Dermis blood vessel endothelial cell (primary cell): ENCODE measurements around the gene SPAG17. TPM values are rescaled to one million over a fixed set of nuclear protein-coding genes. Genes with fewer than 3 reads are reported as not detected.

ENCODE experiments used
- DNase-seq: peaks from one replicate; pipeline ENCODE4 v3.0.0; 2010
- total RNA-seq: library from RNA; depleted of rRNA; stranded (reverse); fragments of >200 nt; gene quantifications from 2 replicates; pipeline ENCODE4 v1.2.3, GENCODE V29; 2014

SPAG17 gene
- total RNA-seq, 1 donor from 2014 or later = 0.51 TPM

DNA sequence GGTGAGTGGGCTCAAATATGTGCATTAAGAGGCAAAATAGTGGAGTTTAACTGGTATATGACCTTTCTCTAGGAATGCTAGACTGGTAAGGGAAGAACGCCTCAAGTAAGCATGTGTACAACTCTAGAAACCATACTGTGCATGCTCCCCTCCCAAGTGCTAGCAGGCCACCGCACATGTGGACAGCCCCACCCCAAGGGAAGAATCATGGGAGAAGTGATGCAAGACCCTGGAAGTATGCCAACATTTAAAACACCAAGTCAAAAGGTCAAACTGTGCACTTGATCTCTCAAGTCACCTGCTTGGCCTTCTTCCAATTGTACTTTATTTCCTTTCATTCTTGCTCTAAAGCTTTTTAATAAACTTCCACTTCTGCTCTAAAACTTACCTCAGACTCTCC lies 135.0 kb downstream of the SPAG17 start:
- DNase-seq = no peak

DNA sequence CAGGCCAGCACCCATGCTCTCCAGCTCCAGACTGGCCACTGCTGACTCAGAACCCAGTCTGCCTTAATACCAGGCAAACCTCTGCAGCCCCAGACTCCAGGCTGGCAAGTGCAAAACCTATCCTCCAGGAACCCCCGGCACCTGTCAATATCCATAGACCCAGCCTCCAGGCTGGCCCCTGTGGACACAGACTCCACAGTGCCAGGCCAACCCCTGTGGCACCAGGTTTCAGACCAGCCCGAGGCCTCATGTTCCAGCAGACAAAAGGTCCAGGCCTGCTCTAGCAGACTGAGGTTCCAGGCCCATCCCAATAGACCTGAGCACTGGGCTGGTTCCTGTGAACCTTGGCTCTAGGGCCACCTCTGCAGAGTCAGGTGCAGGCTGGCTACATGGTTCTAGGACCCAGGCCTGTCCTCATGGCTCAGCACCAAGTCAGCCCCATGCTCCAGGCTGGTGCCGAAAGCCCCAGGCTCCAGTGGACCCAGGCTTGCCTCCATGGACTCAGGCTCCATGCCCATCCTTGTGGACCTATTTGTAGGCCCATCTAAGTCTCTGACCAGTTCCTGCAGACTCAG lies 137.3 kb downstream of the SPAG17 start:
- DNase-seq = no peak

- DNase-seq = no peak
These were observed 137.9 kb downstream of the SPAG17 start for GRCh38 chr1:118047006-118047649.

DNA sequence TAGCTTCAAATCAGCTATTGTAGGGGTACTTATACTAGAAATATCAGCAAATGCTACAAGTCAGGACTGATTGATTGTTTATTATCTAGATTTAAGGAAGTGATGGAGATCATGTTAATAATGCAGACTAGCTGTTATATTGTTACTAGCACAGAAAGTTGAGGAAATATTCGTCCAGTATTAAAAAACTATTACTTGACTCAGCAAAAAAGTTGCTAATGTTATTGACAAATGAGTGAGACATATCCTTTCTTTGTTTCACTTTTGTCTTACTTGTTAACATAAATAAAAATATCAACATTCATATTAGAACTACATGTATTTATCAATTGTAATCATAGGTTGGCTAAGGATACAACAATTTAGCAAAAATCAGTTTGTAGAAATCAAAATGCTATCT lies 141.4 kb downstream of the SPAG17 start:
- DNase-seq = no peak

DNA sequence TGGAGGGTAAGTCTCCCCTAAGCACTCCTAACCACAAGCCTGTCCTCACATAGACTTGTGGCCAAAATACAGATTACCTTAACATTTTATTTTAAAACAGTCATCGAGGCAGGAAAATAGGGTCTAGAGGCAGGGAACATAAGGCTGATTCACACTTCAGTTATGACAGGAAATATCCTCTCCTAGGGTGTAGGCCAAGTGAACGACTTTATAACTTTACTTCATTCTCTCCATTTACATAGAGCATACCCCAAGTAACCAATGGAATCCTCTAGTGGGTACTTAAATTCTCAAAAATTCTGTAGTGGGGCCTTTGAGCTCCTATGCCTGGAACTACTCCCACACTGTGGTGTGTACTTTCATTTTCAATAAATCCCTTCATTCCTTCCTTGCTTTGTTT lies 142.5 kb downstream of the SPAG17 start:
- DNase-seq = no peak

DNA sequence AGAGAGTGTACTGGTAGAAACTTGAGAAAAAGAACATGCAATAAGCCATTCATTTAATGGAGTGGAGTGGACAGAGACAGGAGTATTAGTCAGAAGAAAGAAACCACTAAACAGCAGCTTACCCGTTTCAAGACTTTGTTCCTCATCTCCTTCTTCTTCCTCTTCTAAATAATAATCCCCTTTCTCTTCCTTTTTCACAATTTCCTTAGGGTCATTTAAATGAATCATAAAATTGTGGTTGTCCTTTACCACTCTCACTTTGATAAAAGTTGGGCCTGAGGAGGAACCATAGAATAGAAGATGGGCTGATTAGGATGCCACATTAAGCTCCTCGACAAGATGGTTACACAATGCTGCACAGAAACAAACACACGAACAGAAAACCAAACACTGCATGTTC lies 145.9 kb downstream of the SPAG17 start:
- DNase-seq = no peak

- DNase-seq = no peak
These were observed 152.1 kb downstream of the SPAG17 start for GRCh38 chr1:118032883-118033282.

GRCh38 chr1:118028267-118028666 lies 156.8 kb downstream of the SPAG17 start:
- DNase-seq = no peak

DNA sequence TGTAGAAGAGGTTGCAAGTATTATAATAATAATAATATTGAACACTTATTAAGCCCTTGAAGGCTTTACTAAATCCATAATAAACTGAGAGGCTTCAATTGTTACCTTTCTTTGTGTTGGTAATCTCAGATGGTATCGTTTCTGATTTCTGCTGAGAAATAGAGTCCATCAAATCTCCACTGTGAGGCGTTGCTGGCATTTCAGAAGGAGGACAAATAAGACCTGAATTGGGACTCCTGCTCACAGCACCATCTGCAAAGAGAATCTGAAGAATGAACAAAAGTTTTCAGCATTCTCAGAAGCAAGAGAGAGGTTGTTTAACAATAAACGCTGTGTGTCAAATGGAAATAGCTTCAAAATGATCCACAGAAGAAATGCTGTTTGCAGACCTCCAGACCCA lies 161.8 kb downstream of the SPAG17 start:
- DNase-seq = no peak

DNA sequence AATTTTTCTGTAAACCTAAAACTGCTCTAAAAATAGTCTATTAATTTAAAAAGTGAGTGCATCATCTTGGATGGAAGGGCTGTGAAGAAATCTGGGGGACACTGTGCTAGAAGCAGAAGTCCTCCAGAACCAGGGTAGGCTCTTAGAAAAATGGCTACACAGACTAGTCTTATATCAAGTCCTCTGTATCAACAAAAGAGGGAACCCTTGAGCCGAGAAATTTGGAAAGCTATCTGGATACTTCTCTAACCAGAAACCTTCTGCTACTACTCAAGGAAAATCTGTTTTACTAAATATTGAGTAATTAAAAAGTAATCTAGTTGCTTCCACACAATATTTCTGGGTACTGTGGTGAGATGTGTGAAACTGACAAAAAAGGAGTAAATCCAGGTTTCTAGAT lies 163.4 kb downstream of the SPAG17 start:
- no peak for DNase-seq

GRCh38 chr1:118018060-118018459 lies 167.0 kb downstream of the SPAG17 start:
- no peak for DNase-seq

- no peak for DNase-seq
These were observed 171.1 kb downstream of the SPAG17 start for GRCh38 chr1:118013938-118014337.

DNA sequence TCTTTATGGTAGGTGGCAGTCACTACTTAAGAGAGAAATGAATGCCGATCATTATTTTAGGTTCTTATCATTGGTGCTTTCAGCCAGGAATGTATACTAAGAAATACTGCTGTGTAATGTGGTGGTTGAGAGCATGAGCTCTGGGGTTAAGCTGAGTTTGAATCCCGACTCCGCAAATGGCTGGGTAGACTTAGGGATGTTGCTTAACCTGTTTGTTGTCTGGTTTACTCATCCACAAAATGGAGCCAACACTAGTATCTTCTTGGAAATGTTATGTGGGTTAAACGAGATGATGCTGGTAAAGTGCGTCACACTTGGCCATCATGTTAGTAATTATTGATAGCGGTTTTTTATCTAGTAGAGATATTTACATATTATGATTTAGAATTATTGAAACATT lies 171.7 kb downstream of the SPAG17 start:
- DNase-seq = no peak

- no peak for DNase-seq
These were observed 172.4 kb downstream of the SPAG17 start for GRCh38 chr1:118012515-118013124.

- no peak for DNase-seq
These were observed 177.0 kb downstream of the SPAG17 start for GRCh38 chr1:118008011-118008410.

DNA sequence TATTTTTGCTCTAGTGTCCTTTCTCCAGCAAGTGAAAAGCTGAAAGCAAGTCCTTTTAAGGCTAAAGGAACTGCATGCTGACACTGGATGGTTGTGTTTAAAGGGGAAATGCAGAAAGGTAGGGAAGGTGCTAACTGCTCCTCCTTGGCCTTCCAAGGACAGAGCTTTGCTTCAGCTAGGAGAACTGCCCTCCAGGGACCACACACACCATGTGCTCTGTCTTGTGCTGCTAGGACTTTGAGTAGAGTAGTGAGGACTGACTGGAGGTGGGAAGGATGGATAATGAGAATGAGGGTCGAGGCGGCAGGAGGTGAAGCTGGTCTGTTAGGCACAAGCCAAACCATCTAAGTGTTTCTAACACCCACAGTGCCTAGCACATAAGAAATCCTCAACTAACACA lies 177.6 kb downstream of the SPAG17 start:
- no peak for DNase-seq

DNA sequence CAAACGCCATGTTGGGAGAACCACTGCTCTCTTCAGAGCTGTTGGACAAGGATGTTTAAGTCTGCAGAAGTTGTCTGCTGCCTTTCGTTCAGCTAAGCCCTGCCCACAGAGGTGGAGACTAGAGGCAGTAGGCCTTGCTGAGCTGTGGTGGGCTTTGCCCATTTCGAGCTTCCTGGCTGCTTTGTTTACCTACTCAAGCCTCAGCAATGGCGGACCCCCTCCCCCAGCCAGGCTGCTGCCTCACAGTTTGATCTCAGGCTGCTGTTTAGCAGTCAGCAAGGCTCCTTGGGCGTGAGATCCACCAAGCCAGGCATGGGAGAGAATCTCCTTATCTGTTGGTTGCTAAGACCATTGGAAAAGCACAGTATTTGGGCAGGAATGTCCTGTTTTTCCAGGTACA lies 180.7 kb downstream of the SPAG17 start:
- no peak for DNase-seq

GRCh38 chr1:117985973-117986372 lies 199.1 kb downstream of the SPAG17 start:
- no peak for DNase-seq

- DNase-seq = no peak
These were observed 199.8 kb downstream of the SPAG17 start for GRCh38 chr1:117985239-117985638.

- no peak for DNase-seq
These were observed 203.4 kb downstream of the SPAG17 start for GRCh38 chr1:117981455-117982192.

- no peak for DNase-seq
These were observed 208.6 kb downstream of the SPAG17 start for GRCh38 chr1:117976381-117976780.

DNA sequence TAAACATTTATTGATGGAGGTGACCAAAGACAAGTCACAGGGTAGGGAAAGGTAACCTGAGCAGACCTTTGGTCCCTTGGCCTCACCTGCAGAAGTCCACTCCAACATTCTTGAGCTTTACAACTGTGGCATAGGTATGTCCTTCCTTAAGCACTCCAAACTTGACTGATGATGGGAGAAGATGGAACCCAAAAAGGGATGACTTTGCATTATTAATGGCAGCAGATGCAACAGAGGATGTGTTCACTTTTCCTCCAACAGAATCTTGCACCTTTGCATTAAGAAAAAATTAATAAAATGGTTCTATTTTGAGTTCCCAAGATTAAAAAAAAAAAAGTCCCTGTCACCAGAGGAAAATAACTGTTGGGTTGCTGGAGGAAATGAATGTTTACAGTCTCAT lies 213.3 kb downstream of the SPAG17 start:
- no peak for DNase-seq

- no peak for DNase-seq
These were observed 214.8 kb downstream of the SPAG17 start for GRCh38 chr1:117970252-117970651.

DNA sequence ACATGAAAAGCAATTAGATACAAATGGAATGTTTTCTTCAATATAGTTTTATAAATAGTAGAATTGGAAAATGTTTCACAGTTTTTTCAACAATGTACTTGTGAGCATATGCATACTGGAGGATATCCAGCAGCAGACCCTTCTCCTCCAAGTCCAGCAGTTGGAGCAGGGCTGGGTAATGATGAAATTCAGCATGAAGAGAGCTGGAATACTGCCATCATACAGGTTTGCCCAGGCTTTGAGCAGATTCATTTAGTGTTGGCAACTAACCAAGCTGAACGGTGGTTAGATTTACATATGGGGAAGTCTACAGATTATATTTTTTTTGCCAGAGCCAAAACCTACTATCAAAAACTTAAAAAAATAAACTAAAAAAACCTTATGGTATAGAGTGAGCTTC lies 217.1 kb downstream of the SPAG17 start:
- no peak for DNase-seq
